AG08395 (cell line): ENCODE data around the gene ARHGDIG.

Experiments
- DNase-seq: peaks from one replicate; pipeline ENCODE4 v3.0.0; 2012; ENCODE audit warnings: mixed read lengths, low spot score

ARHGDIG gene

GRCh38 chr16:280991-281659, 734 bp downstream of the ARHGDIG start:
- DNase-seq: no peak

- DNase-seq: no peak
Observed at GRCh38 chr16:281660-282255, 1.4 kb downstream of the ARHGDIG start.

- no peak for DNase-seq
Observed at GRCh38 chr16:282491-282890, 2.1 kb downstream of the ARHGDIG start.

- no peak for DNase-seq
Observed at GRCh38 chr16:283033-283805, 2.8 kb downstream of the ARHGDIG start, which contains the start of gene PDIA2. PDIA2 (plus strand) TSS chr16:283164; CDS start chr16:283170, 6 bp downstream.

GRCh38 chr16:284204-285120, 4.1 kb downstream of the ARHGDIG start:
- DNase-seq: no peak

- DNase-seq: no peak
Observed at GRCh38 chr16:285146-286055, 5.0 kb downstream of the ARHGDIG start.

GRCh38 chr16:286491-287297, 6.3 kb downstream of the ARHGDIG start:
- no peak for DNase-seq

GRCh38 chr16:287298-287811, 7.0 kb downstream of the ARHGDIG start:
- DNase-seq: no peak

- DNase-seq: no peak
Observed at GRCh38 chr16:287981-288920, 7.9 kb downstream of the ARHGDIG start.

GRCh38 chr16:289395-289997, 9.1 kb downstream of the ARHGDIG start:
- no peak for DNase-seq

GRCh38 chr16:290015-290680, 9.8 kb downstream of the ARHGDIG start:
- DNase-seq: no peak

GRCh38 chr16:290681-291405, 10.5 kb downstream of the ARHGDIG start:
- DNase-seq: no peak

- DNase-seq: no peak
Observed at GRCh38 chr16:291539-291938, 11.1 kb downstream of the ARHGDIG start.

- no peak for DNase-seq
Observed at GRCh38 chr16:293043-293775, 12.8 kb downstream of the ARHGDIG start.

GRCh38 chr16:296276-296675, 15.9 kb downstream of the ARHGDIG start:
- DNase-seq: no peak

- DNase-seq: no peak
Observed at GRCh38 chr16:296806-297510, 16.6 kb downstream of the ARHGDIG start.
